ENCODE results near the gene TTC21A.
"Not testable (repeated sequence)": the region's sequence is repeated elsewhere in the genome, so short reads cannot be mapped to it uniquely, and the experiment has no call there.

The TTC21A gene

GRCh38 chr3:39149498-39150147, 42.1 kb downstream of the TTC21A start:
- DNase-seq (ENCODE audit: low spot score) = no peak

GRCh38 chr3:39150148-39150802, 42.8 kb downstream of the TTC21A start:
- DNase-seq (ENCODE audit: low spot score) = no peak

- no peak for DNase-seq (ENCODE audit: low spot score)
Observed at GRCh38 chr3:39150803-39151631, 43.5 kb downstream of the TTC21A start.

GRCh38 chr3:39153977-39154279, 46.4 kb downstream of the TTC21A start:
- no peak for DNase-seq (ENCODE audit: low spot score)

- no peak for DNase-seq (ENCODE audit: low spot score)
Observed at GRCh38 chr3:39154280-39155021, 47.0 kb downstream of the TTC21A start.

GRCh38 chr3:39156421-39156820, 48.9 kb downstream of the TTC21A start:
- no peak for DNase-seq (ENCODE audit: low spot score)

- no peak for DNase-seq (ENCODE audit: low spot score)
Observed at GRCh38 chr3:39157359-39157758, 49.9 kb downstream of the TTC21A start.

GRCh38 chr3:39158148-39158715, 50.8 kb downstream of the TTC21A start:
- DNase-seq (ENCODE audit: low spot score) = no peak

GRCh38 chr3:39164414-39164813, 56.9 kb downstream of the TTC21A start:
- DNase-seq (ENCODE audit: low spot score) = no peak

GRCh38 chr3:39165518-39165917, 58.0 kb downstream of the TTC21A start:
- no peak for DNase-seq (ENCODE audit: low spot score)

- DNase-seq (ENCODE audit: low spot score) = no peak
Observed at GRCh38 chr3:39166134-39166710, 58.7 kb downstream of the TTC21A start.

GRCh38 chr3:39166932-39167532, 59.6 kb downstream of the TTC21A start:
- no peak for DNase-seq (ENCODE audit: low spot score)

GRCh38 chr3:39168156-39168780, 60.8 kb downstream of the TTC21A start:
- DNase-seq (ENCODE audit: low spot score) = no peak

GRCh38 chr3:39169712-39170111, 62.2 kb downstream of the TTC21A start:
- no peak for DNase-seq (ENCODE audit: low spot score)

- no peak for DNase-seq (ENCODE audit: low spot score)
Observed at GRCh38 chr3:39170461-39170860, 63.0 kb downstream of the TTC21A start.

- not testable (repeated sequence) for DNase-seq (ENCODE audit: low spot score)
Observed at GRCh38 chr3:39170877-39171276, 63.4 kb downstream of the TTC21A start.

- DNase-seq (ENCODE audit: low spot score) = no peak
Observed at GRCh38 chr3:39171860-39172259, 64.4 kb downstream of the TTC21A start.

- no peak for DNase-seq (ENCODE audit: low spot score)
Observed at GRCh38 chr3:39173318-39174125, 66.0 kb downstream of the TTC21A start.

- DNase-seq (ENCODE audit: low spot score) = no peak
Observed at GRCh38 chr3:39176025-39176714, 68.7 kb downstream of the TTC21A start.

All from CD4-positive, alpha-beta T cell treated with Interleukin-6 at 100 ng/mL for 8 hours (primary cell).